Nephron progenitor cell (in vitro differentiated cells): ENCODE measurements around the gene BCL11A.

Experiments used
- DNase-seq: peaks from one replicate; pipeline ENCODE4 v3.0.0; 2021
- H3K27ac Mint-ChIP-seq: 2 replicates; pipeline ENCODE4 v1.8.0; 2021; ENCODE audit warnings: mild to moderate bottlenecking, moderate library complexity, mixed read lengths
- H3K27me3 Mint-ChIP-seq: 2 replicates; pipeline ENCODE4 v1.8.0; 2021; ENCODE audit warnings: mild to moderate bottlenecking, low read depth, mixed read lengths; ENCODE audit not compliant: poor library complexity
- H3K36me3 Mint-ChIP-seq: 2 replicates; pipeline ENCODE4 v1.8.0; 2021; ENCODE audit warnings: low read depth, mixed read lengths
- H3K4me1 Mint-ChIP-seq: 2 replicates; pipeline ENCODE4 v1.8.0; 2021; ENCODE audit warnings: mixed read lengths
- H3K4me3 Mint-ChIP-seq: 2 replicates; pipeline ENCODE4 v1.8.0; 2021; ENCODE audit warnings: mild to moderate bottlenecking, moderate library complexity, mixed read lengths
- H3K9me3 Mint-ChIP-seq: 2 replicates; pipeline ENCODE4 v1.8.0; 2021; ENCODE audit warnings: mild to moderate bottlenecking, moderate library complexity, mixed read lengths
- TF ChIP-seq, protein P1 (sequence below): fragments of 200-600 bp; sonication (generic); IDR thresholded peaks from 2 replicates; pipeline ENCODE4 v1.5.0; 2021; ENCODE audit warnings: antibody characterized with exemption

BCL11A gene

DNA sequence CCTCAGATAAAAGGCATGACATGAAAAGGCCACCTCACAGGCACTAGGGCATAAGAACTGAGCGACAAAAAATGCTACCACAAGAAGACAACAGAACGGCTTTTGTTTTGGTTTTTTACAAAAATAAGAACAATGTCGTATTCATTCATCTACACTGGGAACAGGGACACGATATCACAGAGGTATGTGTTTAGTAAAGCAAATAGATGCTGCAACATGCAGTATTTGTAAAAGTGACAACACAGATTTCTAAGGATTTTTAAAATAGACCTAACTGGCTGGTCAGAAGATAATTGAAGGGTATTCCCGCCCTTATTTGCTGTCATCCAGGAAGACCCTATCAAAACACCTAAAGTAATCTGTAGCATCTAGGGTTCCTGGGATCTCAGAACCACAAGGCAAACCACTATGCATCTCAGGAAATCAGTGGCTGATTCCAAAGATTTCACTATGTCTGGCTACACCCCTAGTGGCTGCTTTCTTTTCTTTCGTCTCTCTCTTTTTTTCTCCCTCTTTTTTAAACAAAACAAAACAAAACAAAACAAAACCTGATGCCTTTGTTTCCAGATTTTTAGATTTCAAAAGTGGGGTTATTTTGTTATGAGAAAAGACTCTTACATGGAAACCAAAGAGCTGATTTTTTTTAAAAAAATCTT is 97.2 kb downstream of the BCL11A start:
- DNase-seq, result no peak

DNA sequence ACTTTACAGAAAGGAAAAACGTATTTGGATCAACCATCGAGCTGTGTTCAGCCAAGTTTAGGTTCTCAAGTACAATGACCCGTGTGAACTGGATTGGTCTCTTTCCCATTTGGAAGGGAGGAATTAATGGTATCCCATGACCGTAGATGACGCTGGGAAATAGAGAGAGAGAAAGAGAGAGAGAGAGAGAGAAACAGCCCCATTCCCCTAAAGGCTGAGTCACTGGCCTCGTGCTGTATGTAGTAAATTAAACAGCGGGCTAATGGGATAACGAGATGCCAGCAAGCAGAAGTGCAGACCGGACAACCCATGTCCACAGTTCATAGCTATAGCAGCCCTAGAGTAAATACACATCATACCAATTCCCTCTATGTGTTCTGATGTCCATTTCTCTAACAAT is 99.6 kb downstream of the BCL11A start:
- Mint-ChIP-seq H3K4me1 (peaks cover 49% of the 10 kb centered on the region), H3K27me3 (no peaks in the 10 kb centered on the region), H3K4me3 (no peak overlapping the region), H3K36me3 (peaks cover 8% of the 10 kb centered on the region), H3K9me3 (peaks cover 8% of the 10 kb centered on the region), H3K27ac (no peak overlapping the region)
- TF ChIP-seq, protein P1, sequence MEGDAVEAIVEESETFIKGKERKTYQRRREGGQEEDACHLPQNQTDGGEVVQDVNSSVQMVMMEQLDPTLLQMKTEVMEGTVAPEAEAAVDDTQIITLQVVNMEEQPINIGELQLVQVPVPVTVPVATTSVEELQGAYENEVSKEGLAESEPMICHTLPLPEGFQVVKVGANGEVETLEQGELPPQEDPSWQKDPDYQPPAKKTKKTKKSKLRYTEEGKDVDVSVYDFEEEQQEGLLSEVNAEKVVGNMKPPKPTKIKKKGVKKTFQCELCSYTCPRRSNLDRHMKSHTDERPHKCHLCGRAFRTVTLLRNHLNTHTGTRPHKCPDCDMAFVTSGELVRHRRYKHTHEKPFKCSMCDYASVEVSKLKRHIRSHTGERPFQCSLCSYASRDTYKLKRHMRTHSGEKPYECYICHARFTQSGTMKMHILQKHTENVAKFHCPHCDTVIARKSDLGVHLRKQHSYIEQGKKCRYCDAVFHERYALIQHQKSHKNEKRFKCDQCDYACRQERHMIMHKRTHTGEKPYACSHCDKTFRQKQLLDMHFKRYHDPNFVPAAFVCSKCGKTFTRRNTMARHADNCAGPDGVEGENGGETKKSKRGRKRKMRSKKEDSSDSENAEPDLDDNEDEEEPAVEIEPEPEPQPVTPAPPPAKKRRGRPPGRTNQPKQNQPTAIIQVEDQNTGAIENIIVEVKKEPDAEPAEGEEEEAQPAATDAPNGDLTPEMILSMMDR, result no peak
- DNase-seq, result no peak

More for the DNA sequence above, 97.2 kb downstream of the BCL11A start:
- peaks cover 8% of the 10 kb centered on the region for H3K9me3 Mint-ChIP-seq
- H3K4me3 Mint-ChIP-seq, result no peak overlapping the region
- TF ChIP-seq, protein P1, result no peak
- H3K36me3 Mint-ChIP-seq, result peaks cover 20% of the 10 kb centered on the region
- H3K4me1 Mint-ChIP-seq, result peaks cover 44% of the 10 kb centered on the region
- no peak overlapping the region for H3K27ac Mint-ChIP-seq
- H3K27me3 Mint-ChIP-seq, result no peaks in the 10 kb centered on the region

DNA sequence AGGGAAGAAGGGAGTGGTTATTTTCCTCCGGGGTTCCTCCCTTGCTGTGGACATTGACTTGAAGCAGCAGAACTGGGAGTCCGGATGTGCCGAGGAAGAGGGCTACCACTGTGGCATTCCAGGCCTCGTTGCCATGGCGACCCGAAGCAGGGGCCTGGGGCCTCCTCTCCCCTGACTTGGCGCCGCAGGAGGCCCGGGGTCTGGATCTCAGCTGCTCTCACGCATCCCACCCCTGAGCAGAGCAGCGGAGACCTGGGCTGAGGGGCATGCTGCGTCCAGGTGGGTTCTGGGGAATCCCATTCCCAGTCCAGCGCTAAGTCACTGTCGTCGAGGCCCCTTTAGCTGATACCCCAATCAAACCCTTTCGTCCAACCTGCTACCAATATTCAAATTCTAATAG is 100.2 kb downstream of the BCL11A start:
- H3K27ac Mint-ChIP-seq, result peak overlapping the region; percentile 60
- H3K9me3 Mint-ChIP-seq, result peaks cover 8% of the 10 kb centered on the region
- no peaks in the 10 kb centered on the region for H3K27me3 Mint-ChIP-seq
- H3K4me1 Mint-ChIP-seq, result peaks cover 54% of the 10 kb centered on the region
- peaks cover 8% of the 10 kb centered on the region for H3K36me3 Mint-ChIP-seq
- TF ChIP-seq, protein P1, result no peak
- H3K4me3 Mint-ChIP-seq, result peak overlapping the region; percentile 36
- DNase-seq, result peak; percentile 82

DNA sequence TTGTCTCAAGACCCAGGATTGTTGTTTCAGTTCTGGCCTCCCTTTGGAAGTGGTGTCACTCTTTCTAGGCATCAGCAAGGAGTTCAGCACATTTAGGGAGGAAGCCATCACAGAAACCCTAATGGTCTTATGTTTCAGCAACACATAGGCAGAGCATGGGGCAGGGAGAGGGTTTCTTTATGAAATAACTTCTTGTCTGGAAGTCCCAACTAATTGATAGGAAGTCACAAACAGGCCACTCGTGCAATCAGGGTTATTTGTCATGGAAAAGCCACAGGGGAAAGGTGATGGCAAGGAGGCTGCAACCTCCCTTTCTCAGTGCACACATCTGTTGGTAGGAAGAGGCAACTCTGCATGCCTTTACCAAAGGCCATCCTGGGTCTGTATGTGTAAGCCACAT is 103.0 kb downstream of the BCL11A start:
- no peaks in the 10 kb centered on the region for H3K36me3 Mint-ChIP-seq
- peaks cover 75% of the 10 kb centered on the region for H3K4me1 Mint-ChIP-seq
- peak overlapping the region; percentile 70 for H3K27ac Mint-ChIP-seq
- no peak overlapping the region for H3K4me3 Mint-ChIP-seq
- peaks cover 3% of the 10 kb centered on the region for H3K27me3 Mint-ChIP-seq
- no peak for DNase-seq
- TF ChIP-seq, protein P1, result no peak
- no peaks in the 10 kb centered on the region for H3K9me3 Mint-ChIP-seq

DNA sequence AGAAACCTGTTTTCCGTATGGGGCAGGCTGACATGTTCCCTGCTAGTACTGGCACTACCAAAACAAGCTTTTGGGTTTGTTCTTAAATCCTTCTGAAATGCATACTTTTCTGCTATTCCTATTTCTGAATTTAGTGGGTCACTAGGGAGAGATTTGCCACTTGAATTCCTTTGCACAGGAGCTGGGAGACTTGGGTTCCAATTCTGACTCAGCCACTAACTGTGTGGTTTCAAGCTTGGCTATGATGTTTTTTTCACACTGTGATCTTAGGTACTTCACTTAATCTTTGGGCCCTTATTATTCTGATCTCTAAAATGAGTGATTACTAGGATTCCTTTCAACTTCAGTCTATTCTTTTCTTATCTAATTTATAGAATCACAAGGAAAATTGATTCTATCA is 105.5 kb downstream of the BCL11A start:
- Mint-ChIP-seq H3K27me3 (peaks cover 7% of the 10 kb centered on the region), H3K27ac (no peak overlapping the region), H3K9me3 (no peaks in the 10 kb centered on the region), H3K4me3 (no peak overlapping the region), H3K36me3 (no peaks in the 10 kb centered on the region), H3K4me1 (peaks cover 59% of the 10 kb centered on the region)
- no peak for DNase-seq
- TF ChIP-seq, protein P1, result no peak
